SK-N-SH (cell line): ENCODE measurements around the gene HOXB5.

Experiments used
- CHD2 ChIP-seq: fragments of 150-350 bp; IDR thresholded peaks from 2 replicates; pipeline ENCODE4 v1.6.1; 2018; ENCODE audit warnings: low read length; ENCODE audit not compliant: partially characterized antibody
- JUND ChIP-seq: IDR thresholded peaks from 2 replicates; pipeline ENCODE4 v1.4.0; 2012
- TF ChIP-seq, protein P1 (sequence below): fragments of 200-600 bp; sonication (generic); IDR thresholded peaks from 2 replicates; pipeline ENCODE4 v1.6.1; 2017; ENCODE audit warnings: antibody characterized with exemption, mild to moderate bottlenecking, moderate library complexity
- TF ChIP-seq, protein P2 (sequence below): IDR thresholded peaks from 2 replicates; pipeline ENCODE4; 2012
- TF ChIP-seq, protein P3 (sequence below): fragments of 150-350 bp; IDR thresholded peaks from 2 replicates; pipeline ENCODE4 v1.6.1; 2017; ENCODE audit warnings: antibody characterized with exemption, low read length, low read depth, borderline replicate concordance
- TF ChIP-seq, protein P4 (sequence below): IDR thresholded peaks from 2 replicates; pipeline ENCODE4 v1.4.0; 2012; ENCODE audit warnings: low read depth

DNA sequence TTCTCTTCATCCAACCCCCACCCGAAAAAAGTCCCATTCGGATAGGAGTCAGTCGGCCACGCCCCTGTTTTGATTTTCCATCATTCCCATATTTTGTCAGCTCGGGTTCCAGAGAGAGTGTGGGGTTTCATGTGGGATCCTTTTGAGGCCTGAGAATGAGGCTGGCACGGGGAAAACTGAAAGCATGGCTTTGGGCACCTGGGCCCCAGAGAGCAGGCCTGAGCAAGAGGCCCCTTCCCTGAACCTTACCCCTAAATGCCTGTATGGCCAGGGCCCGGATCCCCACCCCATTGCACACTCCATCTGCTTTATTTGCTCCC lies 10.9 kb downstream of the HOXB5 start:
- TF ChIP-seq, protein P1, sequence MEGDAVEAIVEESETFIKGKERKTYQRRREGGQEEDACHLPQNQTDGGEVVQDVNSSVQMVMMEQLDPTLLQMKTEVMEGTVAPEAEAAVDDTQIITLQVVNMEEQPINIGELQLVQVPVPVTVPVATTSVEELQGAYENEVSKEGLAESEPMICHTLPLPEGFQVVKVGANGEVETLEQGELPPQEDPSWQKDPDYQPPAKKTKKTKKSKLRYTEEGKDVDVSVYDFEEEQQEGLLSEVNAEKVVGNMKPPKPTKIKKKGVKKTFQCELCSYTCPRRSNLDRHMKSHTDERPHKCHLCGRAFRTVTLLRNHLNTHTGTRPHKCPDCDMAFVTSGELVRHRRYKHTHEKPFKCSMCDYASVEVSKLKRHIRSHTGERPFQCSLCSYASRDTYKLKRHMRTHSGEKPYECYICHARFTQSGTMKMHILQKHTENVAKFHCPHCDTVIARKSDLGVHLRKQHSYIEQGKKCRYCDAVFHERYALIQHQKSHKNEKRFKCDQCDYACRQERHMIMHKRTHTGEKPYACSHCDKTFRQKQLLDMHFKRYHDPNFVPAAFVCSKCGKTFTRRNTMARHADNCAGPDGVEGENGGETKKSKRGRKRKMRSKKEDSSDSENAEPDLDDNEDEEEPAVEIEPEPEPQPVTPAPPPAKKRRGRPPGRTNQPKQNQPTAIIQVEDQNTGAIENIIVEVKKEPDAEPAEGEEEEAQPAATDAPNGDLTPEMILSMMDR = no peak
- TF ChIP-seq, protein P2, sequence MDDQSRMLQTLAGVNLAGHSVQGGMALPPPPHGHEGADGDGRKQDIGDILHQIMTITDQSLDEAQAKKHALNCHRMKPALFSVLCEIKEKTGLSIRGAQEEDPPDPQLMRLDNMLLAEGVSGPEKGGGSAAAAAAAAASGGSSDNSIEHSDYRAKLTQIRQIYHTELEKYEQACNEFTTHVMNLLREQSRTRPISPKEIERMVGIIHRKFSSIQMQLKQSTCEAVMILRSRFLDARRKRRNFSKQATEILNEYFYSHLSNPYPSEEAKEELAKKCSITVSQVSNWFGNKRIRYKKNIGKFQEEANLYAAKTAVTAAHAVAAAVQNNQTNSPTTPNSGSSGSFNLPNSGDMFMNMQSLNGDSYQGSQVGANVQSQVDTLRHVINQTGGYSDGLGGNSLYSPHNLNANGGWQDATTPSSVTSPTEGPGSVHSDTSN = no peak
- no peak for TF ChIP-seq CHD2
- TF ChIP-seq, protein P3, sequence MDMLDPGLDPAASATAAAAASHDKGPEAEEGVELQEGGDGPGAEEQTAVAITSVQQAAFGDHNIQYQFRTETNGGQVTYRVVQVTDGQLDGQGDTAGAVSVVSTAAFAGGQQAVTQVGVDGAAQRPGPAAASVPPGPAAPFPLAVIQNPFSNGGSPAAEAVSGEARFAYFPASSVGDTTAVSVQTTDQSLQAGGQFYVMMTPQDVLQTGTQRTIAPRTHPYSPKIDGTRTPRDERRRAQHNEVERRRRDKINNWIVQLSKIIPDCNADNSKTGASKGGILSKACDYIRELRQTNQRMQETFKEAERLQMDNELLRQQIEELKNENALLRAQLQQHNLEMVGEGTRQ = no peak
- TF ChIP-seq JUND = no peak
- TF ChIP-seq, protein P4, sequence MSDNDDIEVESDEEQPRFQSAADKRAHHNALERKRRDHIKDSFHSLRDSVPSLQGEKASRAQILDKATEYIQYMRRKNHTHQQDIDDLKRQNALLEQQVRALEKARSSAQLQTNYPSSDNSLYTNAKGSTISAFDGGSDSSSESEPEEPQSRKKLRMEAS = no peak
